ENCODE measurements around the gene B4GALT5. TPM values are rescaled to one million over a fixed set of nuclear protein-coding genes. Genes with fewer than 3 reads are reported as not detected.

Gene B4GALT5, protein sequence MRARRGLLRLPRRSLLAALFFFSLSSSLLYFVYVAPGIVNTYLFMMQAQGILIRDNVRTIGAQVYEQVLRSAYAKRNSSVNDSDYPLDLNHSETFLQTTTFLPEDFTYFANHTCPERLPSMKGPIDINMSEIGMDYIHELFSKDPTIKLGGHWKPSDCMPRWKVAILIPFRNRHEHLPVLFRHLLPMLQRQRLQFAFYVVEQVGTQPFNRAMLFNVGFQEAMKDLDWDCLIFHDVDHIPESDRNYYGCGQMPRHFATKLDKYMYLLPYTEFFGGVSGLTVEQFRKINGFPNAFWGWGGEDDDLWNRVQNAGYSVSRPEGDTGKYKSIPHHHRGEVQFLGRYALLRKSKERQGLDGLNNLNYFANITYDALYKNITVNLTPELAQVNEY
- total RNA-seq = 54.8 and 58.8 TPM in 2 replicates

GRCh38 chr20:49713753-49714712 lies at the start of gene B4GALT5:
Gene B4GALT5 (minus strand): TSS chr20:49713878. CDS start chr20:49713690, 188 bp downstream.

Other genes starting within 250 kb of the B4GALT5 start
- under 0.01 and 0.09 TPM in 2 replicates for gene KCNB1, start 231.2 kb downstream of the B4GALT5 start, total RNA-seq
- 1.5 and 23.2 TPM in 2 replicates for gene PTGIS, start 145.7 kb downstream of the B4GALT5 start, total RNA-seq
- gene SLC9A8, start 99.0 kb upstream of the B4GALT5 start, total RNA-seq = 6.8 and 8.0 TPM in 2 replicates
- 0.99 and 1.6 TPM in 2 replicates for gene SPATA2, start 201.7 kb upstream of the B4GALT5 start, total RNA-seq
- 30.0 and 42.5 TPM in 2 replicates for gene RNF114, start 222.5 kb upstream of the B4GALT5 start, total RNA-seq